Skeletal muscle tissue (tissue), 4 donors: ENCODE data around the gene PHF13. TPM values are rescaled to one million over a fixed set of nuclear protein-coding genes. Genes with fewer than 3 reads are reported as not detected.
"Not testable (repeated sequence)": the region's sequence is repeated elsewhere in the genome, so short reads cannot be mapped to it uniquely, and the experiment has no call there.

ENCODE experiments used
- H3K27ac ChIP-seq: one replicate; pipeline ENCODE4 v1.7.0; 2013; ENCODE audit warnings: mild to moderate bottlenecking, low read depth, low read length, inconsistent platforms
- H3K27me3 ChIP-seq, 3 donors: one replicate each; pipeline ENCODE4 v1.7.0; 2013; ENCODE audit warnings: low read length in 3 of 3; ENCODE audit not compliant: control insufficient read depth in 3 of 3, insufficient read depth in 3 of 3
- H3K36me3 ChIP-seq, 3 donors: one replicate each; pipeline ENCODE4 v1.7.0; 2013; ENCODE audit warnings: low read length in 3 of 3; ENCODE audit not compliant: control insufficient read depth in 3 of 3, insufficient read depth in 3 of 3
- H3K4me1 ChIP-seq, 3 donors: one replicate each; pipeline ENCODE4 v1.7.0; 2013; ENCODE audit warnings: low read length in 3 of 3, mild to moderate bottlenecking in 3 of 3; ENCODE audit not compliant: control insufficient read depth in 3 of 3, insufficient read depth in 3 of 3
- H3K4me3 ChIP-seq, 3 donors: one replicate each; pipeline ENCODE4 v1.7.0; 2013; ENCODE audit warnings: low read length in 3 of 3
- H3K9ac ChIP-seq, 3 donors: one replicate each; pipeline ENCODE4 v1.7.0; 2013; ENCODE audit warnings: low read length in 3 of 3, mild to moderate bottlenecking in 3 of 3, moderate library complexity in 2 of 3, low read depth in 1 of 3
- H3K9me3 ChIP-seq, 3 donors: one replicate each; pipeline ENCODE4 v1.7.0; 2013; ENCODE audit warnings: low read length in 3 of 3; ENCODE audit not compliant: control insufficient read depth in 3 of 3
- total RNA-seq: library from RNA; depleted of rRNA; stranded (reverse); fragments of >200 nt; gene quantifications from one replicate; pipeline ENCODE4 v1.2.3, GENCODE V29; 2014
- donor health status: Osteomylitis.

The PHF13 gene
- total RNA-seq, 1 donor from 2014 or later: 17.7 TPM

GRCh38 chr1:6636778-6637177 is 23.2 kb downstream of the PHF13 start:
- H3K9ac ChIP-seq, H3K4me1 ChIP-seq, H3K27ac ChIP-seq, H3K9me3 ChIP-seq, H3K27me3 ChIP-seq, H3K4me3 ChIP-seq: not testable (repeated sequence)
- H3K36me3 ChIP-seq: peaks cover 67 to 72% (median 70%) of the 10 kb centered on the region in 3 donors

DNA sequence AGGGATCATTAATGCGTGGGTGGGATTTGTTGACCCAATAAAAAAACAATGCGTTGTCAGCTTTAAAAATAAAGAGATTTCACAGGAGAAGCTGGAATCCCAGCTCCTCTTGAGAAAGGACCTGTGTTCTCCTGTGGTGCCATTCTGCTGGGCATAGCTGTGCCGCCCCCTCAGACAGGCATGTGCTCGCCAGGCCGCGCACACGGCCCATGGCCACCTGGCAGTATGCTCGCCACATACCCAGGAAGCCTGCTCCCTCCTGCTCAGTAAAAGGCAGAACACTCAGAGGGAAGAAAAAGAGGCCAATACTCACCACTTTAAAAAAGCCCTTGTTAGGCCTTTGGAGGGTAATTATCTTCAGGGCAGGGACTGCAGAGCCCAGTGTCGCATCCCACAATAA is 24.2 kb downstream of the PHF13 start:
- H3K9ac ChIP-seq: peak overlapping the region in 1 of 3 donors; percentile 33

GRCh38 chr1:6638226-6638625 is 24.7 kb downstream of the PHF13 start:
- Histone ChIP-seq H3K27ac (no peak overlapping the region), H3K27me3 (no peaks in the 10 kb centered on the region), H3K36me3 (peaks cover 67 to 73% (median 68%) of the 10 kb centered on the region in 3 donors), H3K4me3 (no peak overlapping the region), H3K9ac (peak overlapping the region in 1 of 3 donors; percentile 33), H3K9me3 (no peaks in the 10 kb centered on the region), H3K4me1 (peaks cover 0 to 10% (median 7%) of the 10 kb centered on the region in 3 donors)

More for the DNA sequence above, 24.2 kb downstream of the PHF13 start:
- Histone ChIP-seq H3K9me3 (no peaks in the 10 kb centered on the region), H3K4me1 (peaks cover 0 to 10% (median 7%) of the 10 kb centered on the region in 3 donors), H3K36me3 (peaks cover 68 to 73% (median 71%) of the 10 kb centered on the region in 3 donors), H3K4me3 (no peak overlapping the region), H3K27me3 (no peaks in the 10 kb centered on the region), H3K27ac (no peak overlapping the region)

- peaks cover 66 to 71% (median 71%) of the 10 kb centered on the region in 3 donors for H3K36me3 ChIP-seq
- H3K27me3 ChIP-seq, H3K4me3 ChIP-seq, H3K9ac ChIP-seq, H3K27ac ChIP-seq, H3K9me3 ChIP-seq, H3K4me1 ChIP-seq: not testable (repeated sequence)
Observed at GRCh38 chr1:6640867-6641266, 27.3 kb downstream of the PHF13 start.

GRCh38 chr1:6645018-6645417 is 31.5 kb downstream of the PHF13 start:
- H3K4me1 ChIP-seq: no peaks in the 10 kb centered on the region
- H3K27me3 ChIP-seq: no peaks in the 10 kb centered on the region
- no peak overlapping the region for H3K4me3 ChIP-seq
- no peaks in the 10 kb centered on the region for H3K9me3 ChIP-seq
- peaks cover 38 to 47% (median 46%) of the 10 kb centered on the region in 3 donors for H3K36me3 ChIP-seq
- H3K27ac ChIP-seq: no peak overlapping the region
- no peak overlapping the region for H3K9ac ChIP-seq

DNA sequence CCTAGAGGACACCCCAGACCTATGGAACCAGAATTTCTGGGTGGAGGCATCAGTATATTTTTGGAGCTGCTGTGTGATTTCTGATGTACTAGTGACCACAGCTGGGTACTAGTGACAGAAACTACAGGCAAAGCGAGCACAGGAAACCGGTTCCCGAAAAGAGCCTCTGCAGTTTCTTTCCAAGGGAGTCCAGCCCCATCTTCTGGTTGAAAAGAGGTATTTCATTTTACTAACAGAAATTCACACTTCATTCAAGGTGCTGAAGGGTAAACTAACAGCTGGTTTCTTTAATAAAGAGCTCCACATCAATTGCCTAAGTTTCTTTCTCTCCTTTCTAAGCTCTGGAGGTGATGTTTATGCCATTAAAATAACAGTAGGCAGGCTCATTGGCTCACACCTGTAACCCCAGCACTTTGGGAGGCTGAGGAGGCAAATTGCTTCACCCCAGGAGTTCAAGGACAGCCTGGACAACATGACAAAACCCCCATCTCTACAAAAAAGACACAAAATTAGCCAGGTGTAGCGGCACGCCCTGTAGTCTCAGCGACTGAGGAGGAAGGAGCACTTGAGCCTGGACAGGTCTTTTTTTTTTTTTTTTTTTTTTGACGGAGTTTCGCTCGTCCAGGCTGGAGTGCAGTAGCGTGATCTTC is 33.1 kb downstream of the PHF13 start:
- H3K36me3 ChIP-seq: peaks cover 41 to 48% (median 45%) of the 10 kb centered on the region in 3 donors
- H3K4me1 ChIP-seq: no peaks in the 10 kb centered on the region
- H3K4me3 ChIP-seq: no peak overlapping the region
- H3K27me3 ChIP-seq: no peaks in the 10 kb centered on the region
- H3K9ac ChIP-seq: no peak overlapping the region
- no peak overlapping the region for H3K27ac ChIP-seq
- H3K9me3 ChIP-seq: no peaks in the 10 kb centered on the region

DNA sequence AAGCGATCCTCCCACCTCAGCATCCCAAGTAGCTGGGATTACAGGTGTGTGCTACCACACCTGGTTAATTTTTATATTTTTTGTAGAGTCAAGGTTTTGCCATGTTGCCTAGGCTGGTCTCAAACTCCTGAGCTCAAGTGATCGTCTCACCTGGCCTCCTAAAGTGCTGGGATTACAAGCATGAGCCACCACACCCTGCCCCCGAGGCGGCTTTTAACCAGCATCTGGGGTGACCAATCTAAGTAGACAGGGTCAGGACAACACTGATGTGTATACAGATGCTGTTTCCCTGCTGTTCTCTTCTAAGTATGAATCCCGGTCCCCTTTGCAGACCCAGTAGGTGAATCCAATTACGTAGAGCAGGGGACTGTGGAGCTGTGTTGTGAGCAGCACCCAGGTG is 35.0 kb downstream of the PHF13 start:
- Histone ChIP-seq H3K4me3 (no peak overlapping the region), H3K27ac (no peak overlapping the region), H3K27me3 (no peaks in the 10 kb centered on the region), H3K36me3 (peaks cover 43 to 52% (median 45%) of the 10 kb centered on the region in 3 donors), H3K4me1 (no peaks in the 10 kb centered on the region), H3K9ac (no peak overlapping the region), H3K9me3 (no peaks in the 10 kb centered on the region)

GRCh38 chr1:6651909-6652308 is 38.4 kb downstream of the PHF13 start:
- Histone ChIP-seq H3K9me3 (no peaks in the 10 kb centered on the region), H3K4me1 (no peaks in the 10 kb centered on the region), H3K4me3 (no peak overlapping the region), H3K9ac (no peak overlapping the region), H3K27me3 (no peaks in the 10 kb centered on the region), H3K27ac (no peak overlapping the region), H3K36me3 (peaks cover 26 to 37% (median 29%) of the 10 kb centered on the region in 3 donors)

DNA sequence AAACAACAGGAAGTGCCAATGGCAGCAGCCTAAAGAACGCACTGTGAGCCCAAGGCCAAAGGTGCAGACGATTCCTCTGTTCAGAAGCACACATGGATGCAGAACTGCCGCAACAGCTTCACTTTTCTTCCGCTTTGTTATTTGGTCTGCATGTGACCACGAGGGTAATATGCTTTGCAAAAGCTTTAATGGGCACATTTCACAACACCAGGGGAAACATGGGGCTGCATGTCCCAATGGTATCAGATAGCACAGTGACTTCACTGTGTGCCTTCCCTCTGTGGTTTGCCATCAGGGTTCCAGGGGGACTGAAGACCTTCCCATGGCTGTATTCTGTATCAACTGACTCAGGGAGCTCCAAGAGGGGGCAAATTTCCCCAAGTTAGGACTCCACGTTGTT is 39.5 kb downstream of the PHF13 start:
- Histone ChIP-seq H3K9ac (no peak overlapping the region), H3K36me3 (peaks cover 26 to 41% (median 29%) of the 10 kb centered on the region in 3 donors), H3K27me3 (no peaks in the 10 kb centered on the region), H3K27ac (no peak overlapping the region), H3K9me3 (no peaks in the 10 kb centered on the region), H3K4me3 (no peak overlapping the region), H3K4me1 (no peaks in the 10 kb centered on the region)

DNA sequence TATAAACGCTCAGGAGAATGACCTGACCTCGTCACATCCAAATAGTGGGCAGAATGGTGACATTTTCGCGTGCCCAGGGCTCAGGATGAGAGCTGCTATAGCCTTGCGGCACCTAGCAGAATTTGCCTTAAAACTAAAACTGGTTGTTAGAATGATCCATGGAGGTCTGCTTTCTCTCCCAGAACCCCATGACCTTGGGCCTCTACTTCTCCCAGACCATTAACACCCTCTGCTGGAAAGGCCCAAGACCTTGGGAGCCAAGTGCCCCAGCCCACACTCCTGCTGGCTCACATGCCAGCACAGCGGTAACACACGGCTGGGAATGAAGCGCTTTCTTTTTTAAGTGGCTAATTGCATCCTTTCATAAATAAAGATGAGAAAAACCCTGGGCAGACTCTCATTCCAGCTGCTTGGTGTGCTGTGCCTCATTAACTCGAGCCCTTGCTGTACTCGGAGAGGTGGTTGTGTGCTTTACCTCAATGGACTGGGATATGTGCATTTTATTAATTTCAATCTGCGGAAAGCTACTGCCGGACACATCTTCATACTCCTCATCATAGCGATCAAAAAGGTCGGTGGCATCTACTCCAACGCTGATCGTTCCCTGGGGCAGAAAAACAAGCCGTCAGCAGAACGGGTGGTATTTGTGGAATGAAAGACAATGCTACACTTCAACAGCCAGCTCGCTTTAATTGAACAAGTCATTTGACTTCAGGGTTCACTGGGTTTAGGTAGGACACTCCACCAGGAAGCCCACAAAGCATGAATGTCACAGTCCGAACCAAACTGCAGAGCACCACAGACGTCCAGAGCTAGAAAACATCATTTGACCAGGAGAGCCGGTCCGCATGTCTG is 40.1 kb downstream of the PHF13 start:
- H3K27me3 ChIP-seq: no peaks in the 10 kb centered on the region
- no peaks in the 10 kb centered on the region for H3K9me3 ChIP-seq
- H3K9ac ChIP-seq: no peak overlapping the region
- H3K4me1 ChIP-seq: no peaks in the 10 kb centered on the region
- H3K4me3 ChIP-seq: no peak overlapping the region
- no peak overlapping the region for H3K27ac ChIP-seq
- H3K36me3 ChIP-seq: peaks cover 26 to 39% (median 29%) of the 10 kb centered on the region in 3 donors
